ENCODE data around the gene COQ10B.
A peak's percentile ranks its signal among the peaks of the same experiment; 100 is the strongest.
"Not testable (repeated sequence)": the region's sequence is repeated elsewhere in the genome, so short reads cannot be mapped to it uniquely, and the experiment has no call there.

The COQ10B gene

DNA sequence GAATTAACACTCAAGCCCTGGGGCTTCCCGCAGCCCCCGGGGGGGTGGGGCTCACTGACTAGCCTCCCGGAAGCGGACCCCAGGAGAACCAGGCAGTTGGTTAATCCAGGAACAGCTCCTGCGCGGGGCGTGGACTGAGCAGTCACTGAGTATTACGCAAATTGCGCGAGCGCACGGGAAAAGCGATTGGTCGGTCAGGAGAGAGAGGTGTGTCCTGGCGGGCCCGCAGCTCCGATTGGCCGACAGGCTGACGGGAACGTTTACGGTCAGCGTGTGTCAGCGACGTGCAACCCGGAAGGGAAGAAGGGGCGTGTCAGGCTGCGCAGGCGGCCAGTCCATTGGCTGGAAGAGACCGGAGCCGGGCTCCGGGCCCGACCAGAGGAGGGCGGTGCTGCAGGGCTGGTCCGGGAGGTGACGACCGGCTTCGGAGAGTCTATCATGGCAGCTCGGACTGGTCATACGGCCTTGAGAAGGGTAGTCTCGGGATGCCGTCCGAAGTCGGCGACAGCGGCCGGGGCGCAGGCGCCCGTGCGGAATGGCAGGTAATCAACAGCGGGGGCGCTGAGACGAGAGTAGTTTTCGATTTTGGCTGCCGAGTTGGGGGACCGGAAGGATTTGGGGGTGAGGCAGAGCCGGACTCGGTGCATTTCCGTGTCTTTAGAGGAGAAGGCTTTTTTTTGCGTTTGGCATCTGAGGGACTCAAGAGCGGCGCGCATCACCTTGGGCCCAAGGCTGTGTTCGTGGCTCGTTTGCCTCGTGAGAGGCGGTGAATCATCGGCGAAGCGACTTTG lies at the start of gene COQ10B:
Gene COQ10B, plus strand, starts transcription at position 430 of the 791 bp plus-strand sequence. Its CDS starts 9 bp downstream, at position 439.
- peak; percentile 99 for DNase-seq

GRCh38 chr2:197405582-197405981 lies 47.8 kb upstream of the COQ10B start:
- no peak for DNase-seq

DNA sequence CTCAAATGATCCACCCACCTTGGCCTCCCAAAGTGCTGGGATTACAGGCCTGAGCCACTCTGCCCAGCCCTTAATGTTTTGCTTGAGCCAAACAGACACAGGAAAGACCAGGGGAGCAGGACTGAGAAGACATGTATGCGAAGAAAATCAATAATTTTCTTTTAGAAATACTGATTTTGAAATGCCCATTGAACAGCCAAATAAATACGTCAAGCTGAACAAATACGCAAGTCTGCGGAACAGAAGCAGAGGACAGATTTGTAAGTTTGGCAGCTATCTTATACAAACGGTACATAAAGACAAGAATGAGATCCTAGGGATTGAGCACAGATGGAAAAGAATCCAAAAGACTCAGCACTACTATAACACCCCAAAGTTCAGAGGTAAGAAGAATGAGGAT lies 39.3 kb upstream of the COQ10B start:
- DNase-seq: no peak

GRCh38 chr2:197414515-197414914 lies 38.8 kb upstream of the COQ10B start:
- no peak for DNase-seq

DNA sequence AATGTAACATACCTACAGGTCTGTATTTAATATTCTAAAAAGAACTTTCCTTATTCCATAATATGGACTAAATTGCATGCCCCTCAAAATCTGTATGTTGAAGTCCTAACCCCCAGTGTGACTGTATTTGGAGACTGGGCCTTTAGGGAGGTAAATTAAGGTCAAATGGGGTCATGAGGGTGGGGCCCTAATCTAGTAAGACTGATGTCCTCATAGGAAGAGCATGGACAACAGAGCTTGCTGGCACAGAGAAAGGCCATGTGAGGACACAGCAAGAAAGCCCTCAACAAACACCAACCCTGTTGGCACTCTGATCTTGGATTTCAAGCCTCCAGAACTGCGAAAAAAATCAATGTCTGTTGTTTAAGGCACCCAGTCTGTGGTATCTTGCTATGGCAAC lies 37.1 kb upstream of the COQ10B start:
- no peak for DNase-seq

DNA sequence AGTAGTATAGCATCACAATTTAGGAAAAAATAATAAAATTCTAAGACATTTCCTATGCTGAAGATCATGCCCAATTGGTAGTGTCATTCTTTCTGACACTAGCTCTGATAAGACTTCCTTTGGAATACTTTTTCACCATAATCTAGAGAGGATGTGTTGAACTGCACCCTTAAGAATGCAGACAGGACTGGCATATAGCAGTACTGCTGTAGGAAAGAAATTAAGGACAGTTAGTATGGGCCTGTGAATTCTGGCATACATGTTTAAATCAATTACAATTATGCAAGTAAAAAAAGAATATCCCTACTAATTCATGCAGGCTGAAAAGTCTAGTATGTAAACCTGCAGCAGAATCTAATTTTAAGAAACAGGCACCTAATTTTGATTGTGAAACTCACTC lies 33.9 kb upstream of the COQ10B start:
- DNase-seq: no peak

DNA sequence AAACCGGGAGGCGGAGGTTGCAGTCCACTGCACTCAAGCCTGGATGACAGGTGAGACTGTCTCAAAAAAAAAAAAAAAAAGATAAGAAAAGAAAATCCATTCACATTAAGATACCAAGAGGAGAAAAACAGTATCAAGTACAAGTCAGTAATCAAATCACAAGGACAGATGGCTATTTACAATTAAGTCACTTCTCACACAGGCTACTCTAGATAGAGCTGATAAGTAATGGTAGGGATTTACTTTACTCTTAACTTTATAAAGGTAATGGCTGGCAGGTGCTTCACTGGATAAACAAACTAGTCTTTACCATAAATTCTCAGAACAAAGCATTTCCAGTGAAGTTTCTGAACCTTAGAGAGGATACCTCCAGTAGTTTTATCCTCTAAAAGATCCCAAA lies 30.0 kb upstream of the COQ10B start:
- DNase-seq: no peak

DNA sequence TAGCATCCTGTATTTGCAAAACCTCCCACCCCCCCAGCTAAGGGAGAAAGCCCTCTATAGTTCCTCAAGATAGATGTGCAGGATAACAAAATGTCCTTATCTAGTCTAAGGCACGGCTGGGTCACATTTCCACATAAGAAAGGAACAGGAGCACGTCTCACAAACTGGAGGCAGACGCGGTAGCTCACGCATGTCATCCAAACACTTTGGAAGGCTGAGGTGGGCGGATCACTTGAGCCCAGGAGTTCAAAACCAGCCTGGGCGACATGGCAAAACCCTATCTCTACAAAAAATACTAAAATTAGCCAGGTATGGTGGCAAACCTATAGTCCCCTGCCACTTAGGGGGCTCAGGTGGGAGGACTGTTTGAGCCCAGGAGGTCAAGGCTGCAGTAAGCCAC lies 27.8 kb upstream of the COQ10B start:
- DNase-seq: no peak

DNA sequence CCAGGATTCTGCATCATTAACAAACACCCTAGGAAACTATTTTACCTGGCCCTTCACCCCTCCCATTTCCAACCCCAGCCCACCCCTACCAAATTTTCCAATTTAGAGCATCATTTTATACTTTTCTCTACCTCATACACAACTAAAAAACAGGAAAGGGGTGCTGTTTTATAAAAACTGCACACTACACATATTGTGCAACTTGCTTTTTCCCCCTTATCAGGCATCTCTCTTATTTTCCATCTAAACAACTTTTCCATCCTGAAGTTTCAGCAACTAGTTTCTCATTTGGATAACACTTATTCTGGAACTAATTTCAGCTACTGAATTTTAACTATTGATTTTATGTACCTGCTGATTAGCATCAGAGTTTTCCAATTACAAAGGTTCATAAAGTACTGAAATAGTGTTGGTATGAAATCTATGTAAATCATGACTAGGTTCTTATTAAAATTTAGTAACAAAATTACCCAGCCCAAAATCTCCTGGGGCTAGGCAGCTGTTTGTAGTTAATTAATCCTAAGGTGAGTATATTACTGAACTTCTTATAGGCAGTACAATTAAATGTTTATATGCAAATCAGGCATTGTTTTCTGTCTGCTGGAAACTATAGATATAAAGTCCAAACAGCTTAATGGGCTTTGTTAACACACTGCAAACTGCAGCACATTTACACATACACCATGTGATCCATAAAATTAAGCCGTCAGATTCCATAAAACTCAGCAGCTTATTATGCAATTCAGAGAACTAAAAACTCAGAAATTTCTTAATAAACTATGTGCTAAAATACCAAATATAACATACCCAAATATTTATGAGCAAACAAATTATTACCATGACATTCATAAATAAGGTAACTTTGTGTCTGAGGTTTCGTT lies 26.4 kb upstream of the COQ10B start:
- no peak for DNase-seq

GRCh38 chr2:197427986-197428385 lies 25.4 kb upstream of the COQ10B start:
- DNase-seq: no peak

DNA sequence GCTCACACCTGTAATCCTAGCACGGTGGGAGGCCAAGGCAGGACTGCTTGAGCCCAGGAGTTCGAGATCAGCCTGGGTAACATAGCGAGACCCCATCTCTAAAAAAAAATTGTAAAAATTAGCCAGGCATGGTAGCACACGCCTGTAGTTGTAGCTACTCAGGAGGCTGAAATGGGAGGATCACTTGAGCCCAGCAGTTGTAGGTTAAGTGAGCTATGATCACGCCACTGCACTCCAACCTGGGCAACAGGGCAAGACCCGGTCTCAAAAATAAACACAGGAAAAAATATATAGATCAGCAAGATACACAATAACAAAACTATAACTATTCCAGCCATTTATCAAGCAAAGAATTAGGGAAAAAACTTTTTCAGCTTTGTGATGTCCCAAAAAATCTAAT lies 21.5 kb upstream of the COQ10B start:
- no peak for DNase-seq

GRCh38 chr2:197432527-197432926 lies 20.8 kb upstream of the COQ10B start:
- DNase-seq: not testable (repeated sequence)

- DNase-seq: no peak
Measured at GRCh38 chr2:197433780-197434438, 19.4 kb upstream of the COQ10B start.

DNA sequence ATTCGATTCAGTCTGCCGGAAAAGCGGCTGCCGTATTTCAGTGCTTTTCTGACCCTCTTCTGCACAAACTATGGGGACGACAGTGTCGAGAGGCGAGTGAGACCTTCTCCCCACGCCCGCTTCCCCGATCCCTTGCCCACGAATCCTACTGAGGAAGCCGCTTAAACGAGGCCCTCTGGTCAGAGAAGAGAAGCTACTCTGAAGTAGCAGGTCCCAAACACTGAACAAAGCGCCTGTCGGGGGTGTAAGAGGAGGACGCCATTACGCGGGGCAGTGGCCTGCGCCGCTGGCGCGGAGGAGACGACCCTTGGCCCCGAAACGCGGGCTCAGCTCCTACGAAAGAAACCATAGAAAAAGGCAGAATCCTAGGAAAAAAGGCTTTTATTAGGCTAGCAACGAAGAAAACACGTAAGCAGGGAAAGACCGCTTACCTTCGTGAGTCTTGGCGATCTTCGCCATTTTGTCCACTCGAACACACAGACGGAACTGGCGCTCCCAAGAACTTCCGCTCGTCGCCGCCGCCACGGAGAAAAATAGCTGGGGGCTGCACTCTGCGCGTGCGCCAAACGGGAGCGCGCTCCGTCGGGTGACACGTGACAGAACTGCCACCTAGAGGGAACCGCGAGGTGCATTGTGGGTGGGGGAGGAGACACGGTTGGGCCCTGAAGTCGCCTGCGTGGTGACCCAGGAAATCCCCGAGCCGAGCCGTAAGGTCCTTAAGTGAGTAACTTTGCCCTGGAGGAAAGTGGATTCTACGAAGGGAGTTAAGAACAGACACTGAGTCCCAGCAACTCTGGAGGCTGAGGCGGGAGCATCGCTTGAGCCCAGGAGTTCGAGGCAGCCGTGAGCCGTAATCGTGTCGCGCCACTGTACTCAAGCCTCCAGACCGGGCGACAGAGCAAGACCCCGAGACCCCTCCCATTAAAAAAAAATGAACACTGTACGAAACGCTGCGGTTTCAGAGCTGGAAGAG lies 18.5 kb upstream of the COQ10B start, which contains the start of gene SF3B1:
Gene SF3B1, minus strand, starts transcription at position 488 of the 973 bp plus-strand sequence. Its CDS starts 29 bp downstream, at position 459.
- peak; percentile 99 for DNase-seq

GRCh38 chr2:197435598-197436420 lies 17.5 kb upstream of the COQ10B start:
- DNase-seq: no peak

DNA sequence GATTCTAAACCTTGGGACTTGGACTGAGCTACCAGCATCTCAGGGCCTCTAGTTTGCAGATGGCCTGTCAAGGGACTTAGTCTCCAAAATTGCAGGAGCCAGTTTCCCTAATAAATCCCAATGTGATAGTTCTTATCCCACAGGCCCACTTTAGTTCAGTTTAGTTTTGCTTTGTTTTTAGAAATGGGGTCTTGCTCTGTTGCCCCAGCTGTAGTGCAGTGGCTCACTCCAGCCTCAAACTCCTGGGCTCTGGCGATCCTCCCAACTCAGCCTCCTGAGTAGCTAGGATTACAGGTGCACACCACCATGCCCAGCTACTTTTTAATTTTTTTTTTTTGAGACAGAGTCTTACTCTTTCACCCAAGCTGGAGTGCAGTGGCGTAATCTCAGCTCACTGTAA lies 16.0 kb upstream of the COQ10B start:
- no peak for DNase-seq

DNA sequence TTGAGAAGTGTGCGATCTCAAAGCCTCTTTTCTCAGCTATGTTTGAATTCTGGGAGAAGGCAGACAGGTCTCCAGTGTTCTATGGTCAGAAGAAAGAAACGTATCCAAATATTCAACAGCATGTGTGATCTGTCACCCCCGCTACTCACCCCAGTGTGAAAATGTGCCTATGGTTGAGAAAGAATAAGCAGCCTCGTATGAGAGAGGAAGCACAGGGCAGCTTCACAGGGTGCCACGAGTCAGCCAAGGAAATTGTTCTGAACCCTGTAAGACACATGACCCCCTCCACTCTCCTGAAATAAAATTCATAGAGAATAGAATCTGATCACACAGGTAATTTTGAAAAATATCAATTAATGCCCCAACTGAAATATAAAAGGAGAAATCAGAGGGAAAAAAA lies 10.5 kb upstream of the COQ10B start:
- DNase-seq: no peak

GRCh38 chr2:197445746-197446145 lies 7.6 kb upstream of the COQ10B start:
- DNase-seq: no peak

- DNase-seq: no peak
Measured at GRCh38 chr2:197446844-197447243, 6.5 kb upstream of the COQ10B start.

DNA sequence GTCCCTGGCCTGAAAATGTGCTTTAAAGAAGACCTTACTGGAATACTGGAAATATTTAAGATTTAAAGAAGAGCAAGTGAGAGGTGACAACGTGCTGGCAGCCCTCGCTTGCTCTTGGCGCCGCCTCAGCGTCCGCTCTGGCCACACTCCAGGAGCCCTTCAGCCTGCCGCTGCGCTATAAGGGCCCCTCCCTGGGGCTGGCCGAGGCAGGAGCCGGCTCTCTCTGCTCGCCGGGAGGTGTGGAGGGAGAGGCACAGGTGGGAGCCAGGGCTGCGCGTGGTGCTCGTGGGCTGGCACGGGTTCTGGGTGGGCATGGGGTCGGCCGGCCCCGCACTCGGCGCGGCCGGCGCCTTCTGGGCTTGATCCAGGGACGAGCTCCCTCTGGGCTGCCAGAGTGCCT lies 2.9 kb upstream of the COQ10B start:
- no peak for DNase-seq

GRCh38 chr2:197450935-197451358 lies 2.4 kb upstream of the COQ10B start:
- DNase-seq: not testable (repeated sequence)

Measured in stimulated activated CD4-positive, alpha-beta T cell treated with anti-CD3 and anti-CD28 coated beads, Interleukin-4, amount 100 ng/mL, for 24 hours (primary cell).